ENCODE results near the gene TRIOBP.

The TRIOBP gene

DNA sequence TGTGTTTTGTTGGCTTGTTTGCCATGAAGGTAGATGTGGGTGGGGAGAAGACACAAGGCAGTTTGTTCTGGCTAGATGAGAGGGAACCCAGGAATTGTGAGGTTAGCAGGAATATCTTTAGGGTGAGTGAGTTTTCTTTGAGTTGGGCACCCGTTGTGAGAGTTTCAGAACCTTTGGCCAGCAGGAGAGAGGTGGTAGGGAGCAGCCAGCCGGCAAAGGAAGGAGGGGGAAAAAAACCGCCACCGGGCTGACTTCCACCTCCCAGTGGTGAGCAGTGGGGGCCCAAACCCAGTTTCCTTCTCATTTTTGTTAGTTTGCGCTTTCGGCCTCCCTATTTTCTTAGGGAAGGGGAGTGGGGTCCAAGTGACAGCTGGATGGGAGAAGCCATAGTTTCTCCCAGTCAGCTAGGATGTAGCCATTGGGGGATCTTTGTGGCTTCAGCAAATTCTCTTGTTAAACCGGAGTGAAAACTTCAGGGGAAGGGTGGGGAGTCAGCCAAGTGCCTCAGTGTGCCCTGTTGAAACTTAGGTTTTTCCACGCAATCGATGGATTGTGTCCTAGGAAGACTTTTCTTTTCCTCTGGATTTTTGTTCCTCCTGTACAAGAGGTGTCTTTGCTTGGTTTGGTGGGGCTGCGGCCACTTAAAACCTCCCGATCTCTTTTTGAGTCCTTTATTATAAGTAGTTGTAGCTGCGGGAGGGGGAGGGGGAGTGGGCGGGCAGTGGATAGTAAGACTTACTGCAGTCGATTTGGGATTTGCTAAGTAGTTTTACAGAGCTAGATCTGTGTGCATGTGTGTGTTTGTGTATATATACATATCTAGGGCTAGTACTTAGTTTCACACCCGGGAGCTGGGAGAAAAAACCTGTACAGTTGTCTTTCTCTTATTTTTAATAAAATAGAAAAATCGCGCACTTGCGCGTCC is 109.8 kb downstream of the TRIOBP start:
- peak in 1 of 5 experiments; percentile 32 for DNase-seq

GRCh38 chr22:37807410-37808293 is 110.8 kb downstream of the TRIOBP start, which contains the start of gene GCAT:
GCAT (plus strand) TSS chr22:37807934; CDS start chr22:37807968, 34 bp downstream.
- peak; percentile 66 to 95 (median 75) for DNase-seq

GRCh38 chr22:37808294-37808657 is 111.4 kb downstream of the TRIOBP start:
- no peak for DNase-seq

DNA sequence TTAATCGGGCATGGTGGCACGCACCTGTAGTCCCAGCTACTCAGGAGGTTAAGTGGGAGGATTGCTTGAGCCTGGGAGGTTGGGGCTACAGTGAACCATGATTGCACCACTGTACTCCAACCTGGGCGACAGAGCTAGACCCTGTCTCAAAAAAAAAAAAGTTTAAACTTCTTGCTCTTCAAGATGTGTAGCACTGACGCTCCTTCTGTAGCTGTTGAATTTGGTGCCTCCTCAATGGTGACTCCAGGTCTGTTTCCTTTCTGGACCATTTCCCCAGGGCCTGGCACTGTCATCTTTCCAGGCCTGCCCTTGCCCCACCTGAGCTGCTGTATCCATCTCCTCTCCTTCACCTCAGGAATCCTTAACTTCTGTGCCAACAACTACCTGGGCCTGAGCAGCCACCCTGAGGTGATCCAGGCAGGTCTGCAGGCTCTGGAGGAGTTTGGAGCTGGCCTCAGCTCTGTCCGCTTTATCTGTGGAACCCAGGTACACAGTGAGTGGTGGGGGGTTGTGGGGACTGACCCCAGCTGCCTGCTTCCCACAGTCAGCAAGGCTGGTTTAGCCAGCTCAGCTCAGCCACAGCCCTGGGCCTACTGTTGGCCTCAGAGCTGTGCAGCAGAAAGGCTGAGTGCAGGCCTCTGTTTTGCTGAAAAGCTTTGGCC is 113.0 kb downstream of the TRIOBP start:
- DNase-seq: no peak

GRCh38 chr22:37811867-37812266 is 115.0 kb downstream of the TRIOBP start:
- DNase-seq: no peak

GRCh38 chr22:37812869-37813678 is 116.2 kb downstream of the TRIOBP start:
- no peak for DNase-seq

- no peak for DNase-seq
Observed at GRCh38 chr22:37815593-37815992, 118.7 kb downstream of the TRIOBP start.

DNA sequence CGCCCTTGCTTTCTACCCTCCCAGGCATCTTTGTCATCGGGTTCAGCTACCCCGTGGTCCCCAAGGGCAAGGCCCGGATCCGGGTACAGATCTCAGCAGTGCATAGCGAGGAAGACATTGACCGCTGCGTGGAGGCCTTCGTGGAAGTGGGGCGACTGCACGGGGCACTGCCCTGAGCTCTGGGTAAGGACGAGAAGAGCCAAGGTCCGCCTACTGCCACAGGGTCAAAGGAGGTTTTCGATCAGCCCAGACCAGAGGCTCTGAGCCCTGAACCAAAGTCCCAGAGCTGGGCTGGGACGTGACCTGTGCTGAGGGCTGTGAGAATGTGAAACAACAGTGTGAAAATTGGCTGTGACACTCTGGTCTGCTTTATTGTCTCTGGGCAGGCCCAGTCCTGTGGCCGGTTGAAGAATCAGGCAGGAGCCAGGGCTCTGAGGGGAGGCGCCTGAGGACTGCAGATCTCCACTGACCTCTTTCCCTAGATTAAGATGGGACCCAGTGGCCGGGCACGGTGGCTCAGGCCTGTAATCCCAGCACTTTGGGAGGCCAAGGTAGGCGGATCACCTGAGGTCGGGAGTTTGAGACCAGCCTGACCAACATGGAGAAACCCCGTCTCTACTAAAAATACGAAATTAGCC is 119.8 kb downstream of the TRIOBP start:
- DNase-seq: no peak

- peak; percentile 52 to 78 (median 68) for DNase-seq
Observed at GRCh38 chr22:37817705-37818408, 121.0 kb downstream of the TRIOBP start.

- DNase-seq: peak; percentile 36 to 74 (median 48)
Observed at GRCh38 chr22:37818409-37819104, 121.7 kb downstream of the TRIOBP start.

DNA sequence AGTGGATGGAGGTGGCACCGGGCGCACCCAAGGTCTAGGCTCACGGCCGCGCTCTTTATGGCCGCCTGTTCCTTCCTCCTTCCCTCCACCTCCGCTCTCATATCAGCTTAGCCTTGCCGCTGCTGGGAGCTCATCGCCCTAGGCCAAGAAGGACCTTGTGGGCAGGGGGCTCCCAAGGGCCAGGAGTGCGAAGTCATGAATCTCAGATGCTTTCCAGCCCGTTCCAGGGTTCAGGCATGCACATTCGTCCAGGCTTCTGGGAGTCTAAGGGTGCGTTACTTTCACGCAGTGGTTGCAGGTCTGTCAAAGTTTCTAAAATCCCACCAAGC is 122.2 kb downstream of the TRIOBP start:
- no peak for DNase-seq

DNA sequence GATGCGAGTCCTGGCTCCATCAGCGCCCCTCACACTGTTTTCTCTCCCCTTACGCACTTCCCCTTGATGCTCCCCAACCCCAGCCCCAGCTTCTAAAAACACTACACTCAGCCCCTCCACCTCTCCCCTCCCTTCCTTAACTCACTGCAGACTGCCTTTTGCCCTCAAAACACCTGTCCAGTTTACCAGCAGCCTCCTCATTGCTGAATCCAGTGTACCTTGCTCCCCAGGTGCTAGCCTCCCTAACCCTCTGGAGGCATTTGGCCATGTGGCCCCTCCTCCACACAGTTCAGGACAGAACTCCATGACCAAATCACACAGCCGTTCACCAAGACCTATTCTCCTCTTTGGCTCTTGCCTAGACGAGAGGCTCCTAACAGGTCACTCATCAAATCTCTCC is 123.5 kb downstream of the TRIOBP start:
- DNase-seq: no peak

- no peak for DNase-seq
Observed at GRCh38 chr22:37822079-37822833, 125.4 kb downstream of the TRIOBP start.

- DNase-seq: no peak
Observed at GRCh38 chr22:37823134-37823985, 126.5 kb downstream of the TRIOBP start, which contains the start of gene GALR3. GALR3 (plus strand) TSS chr22:37823382; CDS start chr22:37823407, 25 bp downstream.

GRCh38 chr22:37824674-37825641 is 128.1 kb downstream of the TRIOBP start:
- DNase-seq: peak in 1 of 5 experiments; percentile 81

Measured in T-helper 2 cell (primary cell).